UCSD-AML1 (cell line): ENCODE measurements around the gene HERC4.
"Not testable (repeated sequence)": the region's sequence is repeated elsewhere in the genome, so short reads cannot be mapped to it uniquely, and the experiment has no call there.

ENCODE experiments used
- DNase-seq: peaks from one replicate; lab custom pipeline; 2025; ENCODE audit not compliant: unreplicated experiment; lab: John Stamatoyannopoulos, UW

Gene HERC4

DNA sequence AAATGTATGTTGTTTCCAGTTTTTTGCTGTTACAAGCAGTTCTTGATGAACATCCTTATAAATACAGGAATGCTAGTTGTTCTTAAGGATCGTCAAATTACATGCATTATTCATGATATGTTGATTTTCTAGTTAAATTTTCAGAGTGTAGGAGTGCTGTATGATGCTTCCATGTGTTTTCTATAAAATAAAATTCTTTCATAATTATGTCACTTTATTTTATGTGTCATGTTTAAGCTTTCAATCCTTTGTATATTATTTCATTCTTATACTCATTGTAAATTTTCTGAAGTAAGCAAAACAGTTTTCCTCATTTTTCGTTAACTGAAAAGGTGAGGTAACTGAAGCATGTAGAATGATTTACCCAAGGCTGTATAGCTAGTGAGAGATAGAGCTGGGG, 17.4 kb upstream of the HERC4 start:
- DNase-seq, result no peak

DNA sequence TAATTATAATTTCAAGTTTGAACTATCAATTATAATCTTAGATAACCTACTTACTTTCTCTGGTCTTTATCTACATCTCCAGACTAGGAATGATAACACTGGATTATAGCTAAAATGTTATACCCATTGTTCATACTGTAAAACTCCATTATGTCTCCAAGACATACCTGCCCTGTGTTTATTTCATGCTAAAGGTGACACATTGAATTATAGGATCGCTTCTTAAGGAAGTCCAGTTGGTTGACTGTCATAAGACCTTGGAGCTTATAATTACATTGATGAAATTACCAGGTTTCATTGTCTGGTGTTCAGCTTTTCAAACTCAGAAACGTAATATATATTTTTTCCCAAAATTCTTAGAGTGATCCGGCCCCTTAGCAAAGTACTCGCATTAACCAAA, 15.5 kb upstream of the HERC4 start:
- DNase-seq, result no peak

DNA sequence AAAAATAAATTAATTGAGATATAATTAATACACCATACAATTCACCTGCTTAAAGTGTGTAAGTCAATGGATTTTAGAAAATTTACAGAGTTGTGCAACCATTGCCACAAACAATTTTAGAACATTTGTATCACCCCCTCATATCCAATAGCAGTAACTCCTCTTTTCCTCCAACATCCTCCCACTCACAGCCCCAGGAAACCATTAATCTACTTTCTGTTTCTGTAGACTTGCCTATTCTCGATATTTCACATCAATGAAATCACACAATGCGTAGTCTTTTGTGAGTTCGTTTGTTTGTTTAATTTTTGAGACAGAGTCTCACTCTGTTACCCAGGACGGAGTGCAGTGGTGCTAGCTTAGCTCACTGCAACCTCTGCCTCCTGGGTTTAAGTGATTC, 13.7 kb upstream of the HERC4 start:
- no peak for DNase-seq

DNA sequence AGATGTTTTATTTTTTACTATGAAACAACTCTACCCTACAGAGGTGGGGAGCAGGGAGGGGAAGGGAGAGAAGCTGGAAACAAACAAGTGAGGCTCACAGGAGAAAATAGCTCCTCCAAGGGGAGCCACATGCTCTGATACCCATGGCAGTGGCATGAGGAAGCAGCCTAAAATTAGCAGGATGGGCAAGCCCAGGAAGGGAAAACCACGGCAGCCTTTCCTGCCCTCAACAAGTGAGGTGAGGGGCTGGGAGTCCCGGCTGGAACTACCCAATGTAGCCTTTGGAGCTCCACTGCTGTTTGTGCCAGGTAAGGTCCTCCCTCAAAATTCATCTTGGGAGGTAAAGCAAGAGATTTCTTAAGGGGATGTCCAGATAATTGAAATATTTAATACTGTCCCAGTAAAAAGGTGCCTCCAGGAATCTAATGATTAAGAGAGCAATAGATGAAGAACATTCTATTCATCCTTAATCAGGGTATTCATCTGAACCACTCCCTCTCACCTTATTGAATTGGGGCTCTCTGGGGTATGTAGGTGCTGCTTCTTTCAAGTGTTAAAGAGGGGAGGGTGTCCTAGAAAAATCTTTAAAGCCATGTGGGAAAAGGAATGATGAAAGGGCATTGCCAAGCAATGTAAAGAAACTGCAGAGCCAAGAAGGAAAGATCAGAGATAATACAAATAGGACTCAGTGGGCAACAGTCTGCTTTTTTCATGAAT, 12.8 kb upstream of the HERC4 start:
- peak; percentile 37 for DNase-seq

DNA sequence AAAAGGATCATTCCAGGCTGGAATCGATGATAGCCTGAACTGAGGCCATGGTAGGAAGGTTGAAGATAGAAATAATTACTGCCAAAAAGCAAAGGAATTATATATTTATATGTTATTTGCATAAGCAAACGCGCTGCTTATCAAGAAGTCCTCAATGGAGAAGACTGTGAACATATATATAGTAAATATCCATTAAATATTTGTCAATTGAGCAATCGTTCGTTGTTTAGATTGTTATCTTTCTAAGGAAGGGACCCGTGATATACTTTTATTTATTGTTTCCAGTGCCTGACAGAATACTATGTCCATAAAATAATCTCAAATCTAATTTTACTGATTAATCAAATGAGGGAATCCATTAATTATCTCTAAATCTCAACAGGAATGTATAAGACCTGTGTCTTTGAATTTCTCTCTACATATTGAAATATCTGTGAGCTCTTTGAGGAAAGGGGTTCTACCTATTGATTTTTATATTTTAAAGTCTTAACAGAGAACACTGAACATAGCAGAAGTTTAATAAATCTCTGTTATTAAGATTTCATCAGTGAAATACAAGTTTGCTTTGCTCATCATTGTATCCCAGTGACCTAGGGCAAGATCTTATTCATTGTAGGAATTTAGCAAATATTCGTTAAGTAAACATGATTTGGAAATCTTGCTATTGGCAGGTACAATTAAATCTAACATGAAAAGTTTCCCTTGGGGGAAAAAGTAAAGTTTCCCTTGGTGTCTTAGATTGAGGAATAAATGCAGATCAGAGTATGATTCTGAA, 12.0 kb upstream of the HERC4 start:
- no peak for DNase-seq

DNA sequence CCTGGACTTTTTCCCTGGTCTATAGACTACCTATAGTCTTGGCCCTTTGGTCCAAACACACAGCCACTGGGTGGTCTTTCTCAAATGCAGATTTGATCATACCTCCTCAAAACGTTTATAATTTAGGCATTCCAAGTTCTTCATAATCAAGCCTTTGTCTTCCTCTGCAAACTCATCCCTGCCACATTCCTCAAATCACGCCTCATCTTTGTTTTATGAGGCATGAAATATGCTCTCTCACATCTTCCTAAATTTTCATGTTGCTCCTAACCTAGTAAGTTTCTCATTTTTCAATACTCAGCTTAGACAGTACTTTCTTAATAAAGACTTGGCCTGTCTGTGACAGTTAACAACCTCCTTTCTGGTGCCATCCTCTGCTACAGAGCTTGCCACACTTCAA, 10.9 kb upstream of the HERC4 start:
- DNase-seq, result no peak

DNA sequence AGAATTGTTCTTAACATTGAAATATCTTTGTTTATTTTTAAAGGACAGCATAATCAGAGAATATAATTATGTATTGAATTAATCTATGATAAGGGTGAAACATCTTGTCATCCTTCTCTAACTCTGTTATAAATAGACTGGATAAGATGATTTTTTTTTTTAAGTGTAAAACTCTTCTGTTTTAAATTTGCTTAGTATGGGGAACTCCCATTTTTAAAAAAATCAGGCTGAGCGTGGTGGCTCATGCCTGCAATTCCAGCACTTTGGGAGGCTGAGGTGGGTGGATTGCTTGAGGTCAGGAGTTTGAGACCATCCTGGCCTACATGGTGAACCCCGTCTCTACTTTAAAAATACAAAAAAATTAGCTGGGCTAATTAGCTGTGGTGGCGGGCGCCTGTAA, 9.4 kb upstream of the HERC4 start:
- DNase-seq, result no peak

DNA sequence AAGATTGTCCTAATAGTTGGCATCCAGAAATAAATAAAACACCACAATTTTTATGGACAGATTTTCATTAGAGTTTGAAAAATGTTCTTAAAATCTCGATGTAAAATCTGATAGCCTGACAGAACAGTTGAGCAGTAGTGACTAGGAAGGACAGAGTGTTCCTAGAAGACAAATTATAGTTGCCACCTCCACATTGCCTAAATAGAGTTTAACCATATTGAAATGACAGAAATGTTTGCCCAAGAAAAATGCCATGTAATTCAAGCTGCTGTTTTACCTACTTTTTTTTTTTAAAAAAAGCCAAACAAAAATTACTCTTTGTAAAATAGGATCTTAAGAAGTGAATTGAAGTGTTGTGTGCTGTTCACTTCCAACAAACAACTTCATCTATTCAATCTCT, 8.9 kb upstream of the HERC4 start:
- no peak for DNase-seq

DNA sequence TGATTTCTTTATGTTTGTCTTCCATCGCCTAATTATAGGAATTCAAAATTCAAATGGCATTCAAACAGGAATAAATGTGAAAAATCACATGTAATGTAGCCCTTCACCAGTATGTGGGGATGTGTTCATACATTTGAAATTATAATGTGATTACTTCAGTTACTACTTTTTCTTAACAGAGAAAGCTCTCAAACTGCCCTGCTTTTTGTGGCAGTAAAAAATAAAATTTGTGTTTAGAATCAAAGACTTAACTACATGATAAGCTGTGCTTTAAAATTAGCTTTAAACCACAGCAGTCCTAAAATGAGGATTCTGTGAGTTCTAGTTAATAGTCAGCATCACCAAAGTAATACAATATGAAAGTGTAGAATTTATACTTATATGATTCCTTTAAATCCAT, 7.8 kb upstream of the HERC4 start:
- DNase-seq, result no peak

DNA sequence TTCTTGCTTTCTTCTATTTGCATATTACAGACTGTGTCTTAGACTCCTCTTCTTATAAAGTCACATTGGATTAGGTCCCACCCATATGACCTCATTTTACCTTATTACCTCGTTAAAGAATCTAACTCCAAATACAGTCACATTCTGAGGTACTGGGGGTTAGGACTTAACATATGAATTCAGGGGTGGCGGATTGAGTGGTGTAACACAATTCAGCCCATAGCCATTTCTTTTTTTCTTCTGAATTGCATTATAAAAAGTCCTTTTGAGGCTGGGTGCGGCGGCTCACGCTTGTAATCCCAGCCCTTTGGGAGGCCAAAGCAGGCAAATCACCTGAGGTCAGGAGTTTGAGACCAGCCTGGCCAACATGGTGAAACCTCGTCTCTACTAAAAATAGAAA, 6.8 kb upstream of the HERC4 start:
- no peak for DNase-seq

DNA sequence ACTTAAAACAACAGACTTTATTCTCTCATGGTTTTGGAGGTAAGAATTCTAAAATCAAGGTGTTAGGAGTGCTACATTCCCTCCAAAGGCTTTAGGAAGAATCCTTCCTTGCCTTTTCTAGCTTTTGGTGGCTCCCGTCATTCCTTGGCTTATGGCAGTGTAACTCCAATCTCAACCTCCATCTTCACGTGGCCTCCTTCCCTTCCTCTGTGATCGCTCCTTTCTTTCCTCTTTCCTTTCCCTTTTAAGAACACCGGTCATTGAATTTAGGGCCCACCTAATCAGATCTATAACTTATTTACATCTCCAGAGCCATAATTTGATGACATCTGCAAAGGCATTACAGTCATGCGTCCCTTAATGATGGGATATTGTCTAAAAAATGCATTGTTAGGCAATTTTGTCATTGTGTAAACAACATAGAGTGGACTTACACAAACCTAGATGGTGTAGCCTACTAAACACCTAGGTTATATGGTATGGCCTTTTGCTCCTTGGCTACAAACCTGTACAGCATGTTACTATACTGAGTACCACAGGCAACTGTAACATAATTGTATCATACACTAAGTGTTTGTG, 5.9 kb upstream of the HERC4 start:
- DNase-seq, result no peak

DNA sequence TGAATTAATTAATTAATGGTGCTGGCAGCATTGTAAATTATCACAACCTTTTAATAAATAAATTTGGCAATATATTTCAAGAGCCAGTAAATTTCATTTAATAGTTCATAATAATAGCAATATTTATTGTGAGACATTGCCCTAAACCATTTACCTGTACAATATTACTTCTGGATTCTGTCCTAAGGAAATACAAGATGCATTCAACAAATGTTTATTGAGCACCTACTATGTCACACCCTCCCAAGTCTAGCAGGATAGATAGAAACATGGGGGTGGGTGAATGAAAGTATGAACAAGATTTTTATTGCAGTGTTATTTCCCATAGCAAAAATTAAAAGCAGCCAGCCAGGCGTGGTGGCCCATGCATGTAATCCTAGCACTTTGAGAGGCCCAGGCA, 4.4 kb upstream of the HERC4 start:
- no peak for DNase-seq

DNA sequence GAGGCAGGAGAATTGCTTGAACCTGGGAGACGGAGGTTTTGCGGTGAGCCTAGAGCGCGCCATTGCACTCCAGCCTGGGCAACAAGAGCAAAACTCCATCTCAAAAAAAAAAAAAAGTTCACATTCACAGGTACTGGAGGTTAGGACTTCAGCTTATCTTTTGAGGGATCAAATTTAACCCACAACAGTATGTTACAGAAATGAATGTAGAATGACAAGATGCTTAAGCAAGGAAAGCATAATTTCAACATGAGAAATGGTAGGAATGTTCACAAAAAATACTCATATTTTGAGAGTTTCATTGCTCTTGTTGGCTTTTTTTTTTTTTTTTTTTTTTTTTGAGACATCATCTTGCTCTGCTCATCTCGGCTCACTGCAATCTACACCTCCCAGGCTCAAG, 1.9 kb upstream of the HERC4 start:
- DNase-seq, result no peak

DNA sequence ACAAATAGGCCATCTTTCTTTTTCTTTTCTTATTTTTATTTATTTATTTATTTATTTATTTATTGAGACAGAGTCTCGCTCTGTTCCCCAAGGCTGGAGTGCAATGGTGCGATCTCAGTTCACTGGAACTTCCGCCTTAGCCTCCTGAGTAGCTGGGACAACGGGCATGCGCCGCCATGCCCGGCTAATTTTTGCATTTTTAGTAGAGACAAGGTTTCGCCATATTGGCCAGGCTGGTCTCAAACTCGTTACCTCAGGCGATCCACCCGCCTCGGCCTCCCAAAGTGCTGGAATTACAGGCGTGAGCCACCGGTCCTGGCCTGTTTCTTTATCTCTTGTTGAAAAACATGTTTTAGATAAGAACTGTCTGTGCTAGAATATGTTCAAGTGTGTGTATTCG, 998 bp upstream of the HERC4 start:
- not testable (repeated sequence) for DNase-seq

DNA sequence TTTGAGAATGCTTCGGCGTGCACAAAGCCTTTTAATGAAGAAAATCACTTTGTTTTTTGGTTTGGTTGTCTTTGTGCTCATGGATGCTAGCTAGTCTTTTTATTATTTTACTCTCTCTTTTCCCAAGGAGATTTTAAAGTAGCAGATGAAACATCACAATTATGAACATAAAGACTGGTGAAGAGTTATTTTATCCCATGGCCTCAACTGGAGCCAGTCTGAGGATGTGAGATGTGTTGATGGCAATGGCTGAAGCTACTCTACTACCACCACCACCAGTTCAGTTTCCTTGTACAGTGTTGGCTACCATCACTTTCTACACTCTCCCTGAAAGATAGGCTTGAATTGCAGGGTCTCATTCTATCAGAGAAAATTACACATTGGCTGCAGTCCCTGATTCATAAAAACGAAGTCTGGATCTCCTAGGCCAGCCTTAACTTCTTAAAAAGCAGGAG, 494 bp upstream of the HERC4 start:
- DNase-seq, result no peak

DNA sequence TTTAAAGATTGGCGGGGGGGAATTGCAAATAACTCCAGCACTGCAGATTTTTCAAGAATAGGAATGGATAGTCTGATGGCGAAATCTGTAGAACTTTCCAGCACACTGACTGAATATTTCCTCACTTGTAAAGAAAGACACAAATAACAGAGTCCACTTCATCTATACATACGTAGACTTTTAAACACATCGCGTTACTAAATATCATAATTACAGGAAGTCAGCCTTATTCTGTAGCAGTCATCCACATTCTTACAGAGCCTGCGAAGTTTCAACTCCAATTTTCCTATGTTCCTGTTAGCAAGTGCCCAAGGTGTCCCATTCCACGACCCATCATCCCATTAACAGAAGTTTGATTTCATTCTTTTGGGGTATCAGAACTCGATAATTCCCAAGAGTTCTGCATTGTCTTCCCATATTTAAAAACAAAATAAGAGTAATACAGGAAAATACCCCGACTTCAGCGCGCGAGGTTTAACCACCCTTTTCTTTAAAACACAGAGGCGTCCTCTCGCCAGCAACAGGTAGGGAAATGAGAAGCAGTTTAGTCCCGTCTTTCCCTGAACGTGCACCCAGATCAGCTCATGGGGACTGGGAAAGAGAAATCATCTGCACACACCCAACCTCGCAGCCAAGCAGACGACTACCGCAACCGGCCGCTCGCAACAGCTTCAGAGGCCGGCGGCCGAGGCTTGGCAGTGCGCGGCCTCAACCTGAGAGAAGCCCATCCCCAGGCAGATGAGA, 880 bp downstream of the HERC4 start:
- no peak for DNase-seq

DNA sequence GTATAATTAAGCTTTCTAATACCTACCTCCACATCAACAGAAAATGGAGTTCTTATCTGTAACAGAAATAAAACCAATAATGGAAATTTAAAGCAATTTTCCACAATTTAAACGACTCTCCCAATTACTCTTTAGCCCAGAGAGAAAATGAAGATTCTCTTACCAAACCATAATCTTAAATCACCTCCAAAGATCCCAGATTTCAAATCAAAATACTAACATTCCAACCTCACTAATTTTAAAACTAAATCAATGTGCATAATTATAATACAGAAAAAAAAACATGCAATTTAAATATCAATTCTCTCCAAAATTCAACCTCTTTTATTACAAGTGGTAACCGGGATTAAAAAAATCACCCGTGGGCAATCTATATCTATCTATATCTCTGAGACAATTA, 1.5 kb downstream of the HERC4 start:
- no peak for DNase-seq

DNA sequence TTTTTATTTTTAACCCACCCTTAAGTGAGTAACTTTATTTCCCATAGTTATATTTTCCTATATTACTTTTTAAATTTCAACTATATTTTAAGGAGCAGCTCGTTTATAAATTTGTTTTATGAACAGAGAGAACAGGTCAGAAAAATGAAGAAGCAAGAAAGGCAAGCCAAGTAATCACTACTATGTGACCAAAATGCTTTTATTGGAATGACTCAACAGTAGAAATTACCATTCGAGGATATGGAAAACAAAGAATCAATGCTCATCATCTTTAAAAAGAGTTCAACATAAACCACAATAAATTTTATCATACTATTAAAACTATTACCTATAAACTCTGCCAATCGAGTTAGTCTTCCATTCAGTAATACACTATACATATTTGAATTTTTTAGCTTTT, 7.6 kb downstream of the HERC4 start:
- no peak for DNase-seq

DNA sequence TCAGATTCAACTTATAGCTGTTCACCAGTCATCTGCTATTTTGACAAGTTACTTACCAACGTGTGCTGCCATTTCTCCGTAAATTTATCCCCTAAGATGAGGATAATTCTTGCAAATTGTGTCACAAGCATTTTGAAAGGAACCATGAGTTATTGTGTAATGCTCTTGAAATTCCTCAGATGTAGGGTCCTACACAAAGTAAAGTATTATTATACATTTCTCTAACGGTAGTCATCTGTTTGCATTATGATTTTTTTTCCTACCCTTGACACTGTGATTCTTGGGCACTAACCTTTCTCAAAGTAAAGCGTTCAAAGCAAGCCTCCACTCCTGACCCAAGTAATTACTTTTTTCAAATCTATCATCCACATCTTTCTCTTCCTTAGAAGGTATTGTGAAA, 8.1 kb downstream of the HERC4 start:
- DNase-seq, result no peak

DNA sequence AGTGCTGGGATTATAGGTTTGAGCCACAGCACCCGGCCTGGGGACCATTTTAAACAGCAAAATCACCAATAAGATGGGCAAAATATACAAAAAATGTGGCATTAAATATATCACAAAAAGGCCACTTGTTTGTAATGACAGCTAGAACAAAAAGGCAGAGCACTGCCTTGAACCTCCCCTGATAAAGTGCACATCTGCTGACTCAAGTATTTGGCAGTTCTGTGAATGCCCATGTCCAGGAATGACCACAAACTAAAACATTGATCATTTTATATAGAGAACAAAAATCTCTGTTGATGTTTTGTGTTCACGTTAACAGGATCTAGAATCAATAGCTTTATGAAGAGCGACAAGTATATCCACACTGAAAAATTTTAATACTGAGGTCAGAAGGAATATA, 21.5 kb downstream of the HERC4 start:
- no peak for DNase-seq

DNA sequence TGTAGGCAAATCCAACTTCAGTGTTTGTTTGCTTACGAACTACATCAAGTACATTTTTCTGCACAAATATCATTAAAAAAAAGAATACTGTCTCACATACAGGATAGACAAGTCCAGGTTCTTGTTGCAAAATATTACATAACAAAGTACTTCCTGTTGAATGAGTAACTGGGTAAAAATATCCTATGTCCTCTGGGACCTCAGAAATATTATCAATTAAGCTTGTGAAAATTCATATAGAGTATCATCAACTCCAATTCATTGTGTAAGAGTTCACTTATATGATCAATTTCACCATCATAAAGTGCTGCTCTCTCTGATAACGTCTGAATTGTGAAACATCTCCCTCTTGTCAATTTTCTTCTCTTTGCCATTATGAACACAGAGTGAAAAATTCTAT, 22.6 kb downstream of the HERC4 start:
- DNase-seq, result no peak
